Activated CD4-positive, alpha-beta T cell treated with anti-CD3 and anti-CD28 coated beads, Interleukin-2, amount 50 U/mL, for 1 hour (primary cell): ENCODE data around the gene ARID2.

ENCODE experiments used
- DNase-seq: peaks from one replicate; pipeline ENCODE4 v3.0.0-alpha.2; 2020

The ARID2 gene

GRCh38 chr12:45878630-45879255 lies 149.2 kb downstream of the ARID2 start:
- peak; percentile 7 for DNase-seq

GRCh38 chr12:45879363-45879895 lies 149.9 kb downstream of the ARID2 start:
- no peak for DNase-seq

GRCh38 chr12:45880533-45880932 lies 151.0 kb downstream of the ARID2 start:
- DNase-seq: no peak

GRCh38 chr12:45883187-45883586 lies 153.7 kb downstream of the ARID2 start:
- no peak for DNase-seq

- no peak for DNase-seq
Measured at GRCh38 chr12:45886685-45887084, 157.2 kb downstream of the ARID2 start.

- DNase-seq: no peak
Measured at GRCh38 chr12:45887544-45887943, 158.0 kb downstream of the ARID2 start.

GRCh38 chr12:45890276-45890675 lies 160.8 kb downstream of the ARID2 start:
- no peak for DNase-seq

GRCh38 chr12:45893240-45893639 lies 163.7 kb downstream of the ARID2 start:
- DNase-seq: no peak

GRCh38 chr12:45895961-45896360 lies 166.5 kb downstream of the ARID2 start:
- no peak for DNase-seq

- no peak for DNase-seq
Measured at GRCh38 chr12:45898094-45898493, 168.6 kb downstream of the ARID2 start.

GRCh38 chr12:45907955-45908354 lies 178.4 kb downstream of the ARID2 start:
- no peak for DNase-seq

GRCh38 chr12:45909041-45909713 lies 179.7 kb downstream of the ARID2 start:
- no peak for DNase-seq

- no peak for DNase-seq
Measured at GRCh38 chr12:45912774-45913173, 183.3 kb downstream of the ARID2 start.

GRCh38 chr12:45913631-45914030 lies 184.1 kb downstream of the ARID2 start:
- DNase-seq: no peak

- DNase-seq: no peak
Measured at GRCh38 chr12:45914090-45914489, 184.6 kb downstream of the ARID2 start.

- no peak for DNase-seq
Measured at GRCh38 chr12:45915405-45915804, 185.9 kb downstream of the ARID2 start.

GRCh38 chr12:45918818-45919217 lies 189.3 kb downstream of the ARID2 start:
- no peak for DNase-seq

- DNase-seq: no peak
Measured at GRCh38 chr12:45928309-45928708, 198.8 kb downstream of the ARID2 start.

- no peak for DNase-seq
Measured at GRCh38 chr12:45930369-45930768, 200.9 kb downstream of the ARID2 start.

GRCh38 chr12:45933504-45933903 lies 204.0 kb downstream of the ARID2 start:
- no peak for DNase-seq

GRCh38 chr12:45934956-45935355 lies 205.4 kb downstream of the ARID2 start:
- no peak for DNase-seq

GRCh38 chr12:45938566-45938965 lies 209.1 kb downstream of the ARID2 start:
- no peak for DNase-seq

- no peak for DNase-seq
Measured at GRCh38 chr12:45939759-45940158, 210.3 kb downstream of the ARID2 start.

GRCh38 chr12:45944771-45945170 lies 215.3 kb downstream of the ARID2 start:
- no peak for DNase-seq

- no peak for DNase-seq
Measured at GRCh38 chr12:45946435-45946834, 216.9 kb downstream of the ARID2 start.
